Raji (cell line): ENCODE data around the gene HIGD2B.

ENCODE experiments used
- POLR2A ChIP-seq: IDR thresholded peaks from 2 replicates; pipeline ENCODE4 v1.6.1; 2011; ENCODE audit warnings: low read depth, low read length, control low read depth; ENCODE audit not compliant: insufficient read depth

Gene HIGD2B

DNA sequence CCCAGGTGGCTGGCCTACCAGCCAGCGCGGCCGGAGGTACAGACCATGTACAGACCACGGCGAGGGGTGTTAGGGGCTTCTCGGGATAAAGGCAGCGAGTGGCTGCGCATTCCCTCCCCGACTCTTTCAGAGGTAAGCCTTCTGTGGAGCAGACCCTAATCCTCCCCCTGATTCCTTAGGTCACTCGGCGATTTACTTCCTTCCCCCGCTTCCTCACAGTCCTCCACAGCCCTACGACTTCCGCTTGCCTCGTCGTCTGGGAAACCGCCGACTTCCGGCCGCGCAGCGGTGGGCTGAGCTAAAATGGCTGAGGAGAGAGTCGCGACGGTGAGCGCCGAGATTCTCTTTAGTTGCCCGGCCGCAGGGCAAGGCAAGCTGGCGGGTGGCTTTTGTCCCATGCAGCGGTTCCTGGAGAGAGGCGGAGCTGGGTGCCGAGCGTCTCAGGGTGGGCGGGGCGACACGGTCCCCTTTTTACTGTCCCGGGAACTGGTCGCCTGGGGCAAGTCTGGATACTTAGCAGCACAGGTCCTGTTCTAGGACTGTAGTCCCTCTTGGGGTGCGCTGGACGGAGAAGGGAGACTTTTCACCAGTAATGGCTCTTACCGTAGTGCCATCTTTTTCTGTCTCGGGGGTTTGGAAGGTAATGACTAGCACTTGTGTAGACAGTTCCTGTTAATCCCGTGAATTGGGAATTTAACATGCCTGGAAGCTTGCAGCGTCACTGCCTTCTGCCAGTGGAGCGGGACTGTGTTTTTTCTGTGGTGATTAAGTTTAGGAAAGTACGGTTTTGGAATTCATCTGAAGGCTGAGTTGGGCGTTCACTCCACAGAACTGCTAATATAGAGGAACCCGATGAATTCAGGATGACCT is at the start of gene HIGD2B, which contains the start of gene BBS4:
Gene HIGD2B (minus strand): TSS at position 258 of the 870 bp plus-strand sequence. CDS start 9,808 bp downstream, outside the sequence.
Gene BBS4 (plus strand): TSS at position 283 of the 870 bp plus-strand sequence. CDS start 21 bp downstream, at position 304.
- TF ChIP-seq POLR2A, result peak; percentile 93

- no peak for TF ChIP-seq POLR2A
These were observed 49.1 kb upstream of the HIGD2B start for GRCh38 chr15:72735111-72735510.

GRCh38 chr15:72733941-72734738 is 48.2 kb upstream of the HIGD2B start:
- TF ChIP-seq POLR2A, result no peak

DNA sequence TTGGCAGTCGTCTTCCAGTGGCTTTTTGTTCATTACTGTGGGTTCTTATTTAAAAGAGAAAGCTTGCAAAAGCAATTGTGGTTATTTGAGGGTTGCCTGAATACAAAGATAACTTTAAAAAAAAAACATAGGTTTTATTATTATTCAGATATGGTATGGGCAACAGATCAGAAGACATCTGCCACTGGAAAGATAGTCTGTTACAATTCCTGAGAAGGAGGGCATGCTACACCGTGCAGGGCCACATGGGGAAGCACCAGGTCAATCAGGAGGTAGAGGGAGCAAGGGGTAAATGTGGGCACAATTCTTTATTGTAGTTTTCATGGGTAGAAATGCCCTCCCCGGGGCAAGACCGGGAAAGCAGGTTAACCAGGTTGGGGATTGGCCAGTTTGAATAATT is 46.5 kb upstream of the HIGD2B start:
- TF ChIP-seq POLR2A, result no peak

DNA sequence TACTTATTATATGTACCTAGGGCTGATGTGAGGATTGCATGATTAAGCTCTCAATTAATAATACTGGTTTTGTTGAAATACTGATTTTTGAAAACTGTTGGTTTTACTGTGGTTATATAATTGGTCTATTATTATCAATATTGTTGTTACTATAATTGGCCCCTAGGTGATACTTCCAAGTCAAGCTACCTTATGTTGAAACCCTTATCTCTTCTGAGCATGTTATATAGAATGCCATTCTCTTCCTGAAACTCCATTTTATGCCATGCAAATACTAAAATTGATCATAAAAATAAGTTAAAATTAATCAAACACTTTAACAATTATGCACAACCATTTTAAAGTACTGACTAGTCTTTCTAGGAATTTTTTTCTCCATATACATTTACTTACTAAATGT is 46.1 kb upstream of the HIGD2B start:
- no peak for TF ChIP-seq POLR2A

DNA sequence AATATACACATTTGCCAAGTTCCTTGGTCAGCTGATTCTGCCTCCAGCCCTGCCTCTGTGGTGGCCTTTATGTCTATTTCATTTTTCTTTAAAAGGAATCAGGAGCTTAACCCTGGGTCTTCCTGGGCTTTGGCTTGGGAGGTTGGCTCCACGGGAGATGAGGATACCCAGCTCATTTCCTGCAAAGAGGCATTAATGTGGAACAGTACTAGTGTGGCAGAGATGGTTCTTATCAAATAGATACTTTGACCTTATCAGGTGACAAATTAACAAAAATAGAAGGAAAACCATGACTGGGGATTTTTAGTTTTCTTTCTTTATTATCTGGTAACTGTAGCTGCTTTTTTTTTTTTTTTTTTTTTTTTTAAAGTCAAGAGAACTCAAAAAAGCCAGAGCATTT is 42.8 kb upstream of the HIGD2B start:
- no peak for TF ChIP-seq POLR2A

DNA sequence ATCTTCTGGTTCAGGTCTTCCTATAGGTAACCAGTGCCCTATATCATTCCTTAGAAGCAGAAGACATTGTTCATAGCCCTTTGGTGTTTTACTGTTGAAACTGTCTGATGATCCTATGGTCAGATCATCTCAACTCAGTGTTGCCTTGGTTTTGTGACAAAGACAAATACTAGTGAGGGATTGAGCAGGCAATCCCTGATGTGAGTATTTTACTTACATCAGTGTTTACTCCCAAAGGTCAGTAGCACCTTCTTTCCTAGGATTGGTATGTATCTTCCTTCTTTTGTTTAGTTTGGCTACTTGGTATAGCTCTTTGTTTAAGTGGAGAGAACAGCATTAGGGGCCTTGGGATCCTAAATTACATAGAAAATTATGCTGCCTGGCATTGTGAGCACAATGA is 41.2 kb upstream of the HIGD2B start:
- no peak for TF ChIP-seq POLR2A

- no peak for TF ChIP-seq POLR2A
These were observed 39.5 kb upstream of the HIGD2B start for GRCh38 chr15:72725446-72725845.

- TF ChIP-seq POLR2A, result no peak
These were observed 38.0 kb upstream of the HIGD2B start for GRCh38 chr15:72724028-72724427.

- TF ChIP-seq POLR2A, result no peak
These were observed 36.2 kb upstream of the HIGD2B start for GRCh38 chr15:72722071-72722696.

- TF ChIP-seq POLR2A, result no peak
These were observed 20.3 kb upstream of the HIGD2B start for GRCh38 chr15:72706266-72706665.

GRCh38 chr15:72700076-72700475 is 14.1 kb upstream of the HIGD2B start:
- no peak for TF ChIP-seq POLR2A

- no peak for TF ChIP-seq POLR2A
These were observed 13.0 kb upstream of the HIGD2B start for GRCh38 chr15:72698938-72699337.

DNA sequence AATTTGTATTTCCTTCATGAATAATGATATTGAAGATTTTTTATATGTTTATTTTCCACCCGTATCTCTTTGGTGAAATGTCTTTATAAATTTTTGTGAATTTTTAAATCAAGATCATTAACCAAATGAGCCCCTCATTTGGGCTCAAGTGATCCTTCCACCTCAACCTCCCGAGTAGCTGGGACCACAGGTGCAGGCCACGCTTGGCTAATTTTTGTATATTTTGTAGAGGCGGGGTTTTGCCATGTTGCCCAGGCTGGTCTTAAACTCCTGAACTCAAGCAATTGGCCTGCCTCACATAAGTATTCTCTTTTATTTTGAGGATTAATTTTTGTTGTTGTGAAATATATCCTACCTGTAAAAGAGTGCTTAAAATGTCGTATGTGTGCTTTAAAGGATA is 5.0 kb upstream of the HIGD2B start:
- no peak for TF ChIP-seq POLR2A

- no peak for TF ChIP-seq POLR2A
These were observed 2.7 kb upstream of the HIGD2B start for GRCh38 chr15:72688697-72689096.

GRCh38 chr15:72685301-72685924 is 569 bp downstream of the HIGD2B start:
- no peak for TF ChIP-seq POLR2A

GRCh38 chr15:72682772-72683171 is 3.2 kb downstream of the HIGD2B start:
- no peak for TF ChIP-seq POLR2A
